Loucy (cell line): ENCODE results near the gene ITPK1.

Experiments
- EZH2phosphoT487 ChIP-seq: fragments of 200-600 bp; IDR thresholded peaks from 2 replicates; pipeline ENCODE4 v1.6.1; 2018; ENCODE audit warnings: antibody characterized with exemption, mild to moderate bottlenecking, moderate library complexity, borderline replicate concordance
- TF ChIP-seq, protein P1 (sequence below): fragments of 200-600 bp; sonication (generic); conservative IDR thresholded peaks from 2 replicates; pipeline ENCODE4 v1.5.1; 2014; ENCODE audit warnings: mild to moderate bottlenecking, antibody characterized with exemption, low read length

DNA sequence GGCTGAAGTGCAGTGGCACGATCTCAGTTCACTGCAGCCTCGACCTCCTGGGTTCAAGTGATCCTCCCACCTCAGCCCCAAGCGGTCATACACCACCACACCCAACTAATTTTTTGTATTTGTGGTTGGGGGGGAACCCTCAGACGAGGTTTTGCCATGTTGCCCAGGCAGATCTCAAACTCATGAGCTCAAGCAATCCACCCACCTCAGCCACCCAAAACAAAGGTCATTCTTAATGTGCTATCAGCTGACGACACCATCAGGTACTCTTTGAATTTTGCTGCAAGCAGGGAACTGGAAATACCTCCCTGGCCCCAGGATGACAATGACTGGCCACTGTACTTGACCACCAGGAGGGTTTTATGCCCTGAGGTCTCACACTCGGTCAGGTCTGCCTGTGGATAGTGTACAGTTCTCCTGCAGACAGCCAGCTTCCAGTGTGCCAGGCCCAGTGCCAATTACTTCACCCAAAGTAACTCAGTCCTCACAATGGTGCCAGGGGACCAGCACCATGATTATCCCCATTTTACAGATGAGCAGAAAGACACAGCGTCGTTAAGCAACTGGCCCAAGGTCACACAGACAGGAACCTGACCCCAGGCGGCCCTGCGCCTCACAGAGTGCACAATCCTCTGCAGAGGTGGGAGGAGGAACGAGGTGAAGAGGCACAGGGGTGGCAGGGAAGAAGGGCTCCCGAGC, 42.9 kb downstream of the ITPK1 start:
- TF ChIP-seq, protein P1, sequence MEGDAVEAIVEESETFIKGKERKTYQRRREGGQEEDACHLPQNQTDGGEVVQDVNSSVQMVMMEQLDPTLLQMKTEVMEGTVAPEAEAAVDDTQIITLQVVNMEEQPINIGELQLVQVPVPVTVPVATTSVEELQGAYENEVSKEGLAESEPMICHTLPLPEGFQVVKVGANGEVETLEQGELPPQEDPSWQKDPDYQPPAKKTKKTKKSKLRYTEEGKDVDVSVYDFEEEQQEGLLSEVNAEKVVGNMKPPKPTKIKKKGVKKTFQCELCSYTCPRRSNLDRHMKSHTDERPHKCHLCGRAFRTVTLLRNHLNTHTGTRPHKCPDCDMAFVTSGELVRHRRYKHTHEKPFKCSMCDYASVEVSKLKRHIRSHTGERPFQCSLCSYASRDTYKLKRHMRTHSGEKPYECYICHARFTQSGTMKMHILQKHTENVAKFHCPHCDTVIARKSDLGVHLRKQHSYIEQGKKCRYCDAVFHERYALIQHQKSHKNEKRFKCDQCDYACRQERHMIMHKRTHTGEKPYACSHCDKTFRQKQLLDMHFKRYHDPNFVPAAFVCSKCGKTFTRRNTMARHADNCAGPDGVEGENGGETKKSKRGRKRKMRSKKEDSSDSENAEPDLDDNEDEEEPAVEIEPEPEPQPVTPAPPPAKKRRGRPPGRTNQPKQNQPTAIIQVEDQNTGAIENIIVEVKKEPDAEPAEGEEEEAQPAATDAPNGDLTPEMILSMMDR, result no peak
- no peak for TF ChIP-seq EZH2phosphoT487
